Activated naive CD4-positive, alpha-beta T cell treated with anti-CD3 and anti-CD28 coated beads, Interleukin-2, amount 10 ng/mL, durations not matched to agents 7 days and 5 days (primary cell): ENCODE measurements around the gene FNDC3B.

Source experiments
- CTCF ChIA-PET: fragments of 350-600 bp; sonication (Branson Sonifier 250); formaldehyde crosslinking; loops from one replicate; lab custom pipeline; 2021; ENCODE audit warnings: antibody characterized with exemption; lab: Charles Lee
- DNase-seq: peaks from one replicate; pipeline ENCODE4 v3.0.0-alpha.2; 2020
- H3K27ac Mint-ChIP-seq: one replicate; pipeline ENCODE4 v1.8.0; 2021; ENCODE audit warnings: mild to moderate bottlenecking, moderate library complexity, mixed read lengths
- H3K27me3 Mint-ChIP-seq: one replicate; pipeline ENCODE4 v1.8.0; 2021; ENCODE audit warnings: mild to moderate bottlenecking, mixed read lengths
- H3K36me3 Mint-ChIP-seq: one replicate; pipeline ENCODE4 v1.8.0; 2021; ENCODE audit warnings: mixed read lengths
- H3K4me1 Mint-ChIP-seq: one replicate; pipeline ENCODE4 v1.8.0; 2021; ENCODE audit warnings: mixed read lengths
- H3K4me3 Mint-ChIP-seq: one replicate; pipeline ENCODE4 v1.8.0; 2021; ENCODE audit warnings: mild to moderate bottlenecking, moderate library complexity, mixed read lengths
- H3K9me3 Mint-ChIP-seq: one replicate; pipeline ENCODE4 v1.8.0; 2021; ENCODE audit warnings: mixed read lengths

The FNDC3B gene

GRCh38 chr3:172018364-172018763 lies 21.0 kb upstream of the FNDC3B start:
- Mint-ChIP-seq H3K36me3 (no peaks in the 10 kb centered on the region), H3K9me3 (no peaks in the 10 kb centered on the region), H3K27ac (no peak overlapping the region), H3K4me3 (no peak overlapping the region), H3K27me3 (no peaks in the 10 kb centered on the region), H3K4me1 (no peaks in the 10 kb centered on the region)
- DNase-seq = no peak
- CTCF ChIA-PET = no interaction called here

DNA sequence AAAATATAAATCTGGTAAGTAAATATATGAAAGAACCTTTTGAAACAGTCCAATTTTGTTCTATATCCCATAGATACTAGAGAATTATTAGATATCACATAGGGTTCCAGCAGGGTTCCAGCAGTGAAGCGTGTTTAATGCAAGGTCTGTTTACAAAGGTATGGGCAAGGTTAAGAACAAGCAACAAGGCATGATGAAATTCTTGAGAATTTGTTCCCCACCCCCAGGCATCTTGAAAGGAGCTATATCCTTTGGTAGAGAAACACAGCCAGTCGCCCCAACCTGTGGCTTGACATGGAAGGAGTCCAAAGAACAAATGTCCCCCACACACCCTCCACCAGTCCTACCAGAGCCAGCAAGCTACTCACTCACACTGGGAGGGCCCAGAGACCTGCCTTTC lies 18.6 kb upstream of the FNDC3B start:
- Mint-ChIP-seq H3K4me3 (no peak overlapping the region), H3K27ac (no peak overlapping the region), H3K36me3 (no peaks in the 10 kb centered on the region), H3K4me1 (no peaks in the 10 kb centered on the region), H3K27me3 (no peaks in the 10 kb centered on the region), H3K9me3 (no peaks in the 10 kb centered on the region)
- DNase-seq = no peak
- CTCF ChIA-PET = interaction anchor here (1.0 kb wide), 1 partner anchor 312 kb away, joined by 3 read pairs; no protein-coding TSS in a partner anchor

- no peak for DNase-seq
- Mint-ChIP-seq H3K27ac (no peak overlapping the region), H3K4me3 (no peak overlapping the region), H3K9me3 (no peaks in the 10 kb centered on the region), H3K36me3 (no peaks in the 10 kb centered on the region), H3K27me3 (no peaks in the 10 kb centered on the region), H3K4me1 (no peaks in the 10 kb centered on the region)
- CTCF ChIA-PET = interaction anchor here (1.0 kb wide), 1 partner anchor 311 kb away, joined by 3 read pairs; no protein-coding TSS in a partner anchor
These were observed 18.2 kb upstream of the FNDC3B start for GRCh38 chr3:172021164-172021563.

DNA sequence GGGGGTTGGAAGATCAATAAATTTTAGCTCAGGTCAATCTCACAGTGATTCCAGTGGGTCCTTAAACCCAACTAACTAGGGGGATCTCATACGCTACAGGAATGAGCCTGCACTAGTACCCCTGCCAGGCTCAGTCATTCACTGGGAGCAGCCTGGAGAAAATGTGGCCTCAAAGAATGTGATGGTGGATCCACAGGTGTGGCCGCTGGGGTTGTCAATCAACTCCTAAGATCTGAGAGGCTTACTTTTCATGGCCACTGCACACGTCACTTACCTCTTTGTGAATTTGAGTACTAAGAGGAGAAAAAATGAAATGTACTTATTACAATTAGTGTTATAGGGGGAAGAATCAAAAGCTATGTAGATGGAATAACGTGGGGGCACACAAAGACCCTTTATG lies 17.5 kb upstream of the FNDC3B start:
- DNase-seq = no peak
- CTCF ChIA-PET = no interaction called here
- H3K9me3 Mint-ChIP-seq = no peaks in the 10 kb centered on the region
- H3K4me3 Mint-ChIP-seq = no peak overlapping the region
- no peaks in the 10 kb centered on the region for H3K27me3 Mint-ChIP-seq
- H3K4me1 Mint-ChIP-seq = no peaks in the 10 kb centered on the region
- no peak overlapping the region for H3K27ac Mint-ChIP-seq
- H3K36me3 Mint-ChIP-seq = no peaks in the 10 kb centered on the region

DNA sequence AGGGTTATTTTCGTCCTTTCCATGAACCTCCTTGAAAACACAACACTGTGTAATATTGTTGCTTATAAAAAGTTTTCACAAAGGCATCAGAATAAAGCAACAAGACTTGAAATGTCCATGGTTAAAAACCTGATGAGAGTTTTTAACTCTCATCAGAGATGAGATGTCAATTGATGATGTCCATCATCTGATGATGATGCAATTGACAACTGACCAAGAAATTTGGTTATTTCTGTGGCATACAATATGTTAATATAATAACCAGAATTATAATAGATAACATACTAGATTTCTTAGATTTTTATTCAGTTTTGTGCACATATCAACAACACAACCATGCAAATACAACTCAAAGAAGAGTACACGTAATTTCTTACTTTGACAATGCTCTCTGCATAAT lies 15.5 kb upstream of the FNDC3B start:
- Mint-ChIP-seq H3K27me3 (no peaks in the 10 kb centered on the region), H3K9me3 (no peaks in the 10 kb centered on the region), H3K4me3 (no peak overlapping the region), H3K36me3 (no peaks in the 10 kb centered on the region), H3K27ac (no peak overlapping the region), H3K4me1 (no peaks in the 10 kb centered on the region)
- CTCF ChIA-PET = no interaction called here
- DNase-seq = no peak

GRCh38 chr3:172024679-172025078 lies 14.7 kb upstream of the FNDC3B start:
- CTCF ChIA-PET = no interaction called here
- no peaks in the 10 kb centered on the region for H3K36me3 Mint-ChIP-seq
- H3K4me1 Mint-ChIP-seq = no peaks in the 10 kb centered on the region
- no peak overlapping the region for H3K27ac Mint-ChIP-seq
- DNase-seq = no peak
- no peak overlapping the region for H3K4me3 Mint-ChIP-seq
- H3K9me3 Mint-ChIP-seq = no peaks in the 10 kb centered on the region
- H3K27me3 Mint-ChIP-seq = no peaks in the 10 kb centered on the region

GRCh38 chr3:172029425-172030098 lies 9.8 kb upstream of the FNDC3B start:
- CTCF ChIA-PET = interaction anchor here (1.6 kb wide), 1 partner anchor 303 kb away, joined by 3 read pairs; no protein-coding TSS in a partner anchor
- DNase-seq = no peak

DNA sequence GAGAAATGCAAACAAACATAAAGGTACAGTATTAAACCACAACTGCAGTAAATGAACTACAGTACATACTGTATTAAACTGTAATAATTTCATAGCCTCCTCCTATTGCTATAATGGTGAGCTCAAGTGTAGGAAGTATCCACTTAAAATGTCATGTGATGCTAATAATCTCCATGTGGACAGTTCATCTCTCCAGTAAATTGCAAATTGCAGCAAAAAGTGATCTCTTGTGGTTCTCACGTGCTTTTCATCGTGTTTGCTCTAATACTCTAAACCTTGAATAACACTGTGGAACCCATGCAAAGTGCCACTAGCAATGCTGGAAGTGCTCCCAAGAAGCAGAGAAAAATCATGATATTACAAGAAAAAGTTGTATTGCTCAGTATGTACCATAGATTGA lies 9.2 kb upstream of the FNDC3B start:
- Mint-ChIP-seq H3K27ac (no peak overlapping the region), H3K4me1 (peaks cover 3% of the 10 kb centered on the region), H3K4me3 (no peak overlapping the region), H3K27me3 (peaks cover 4% of the 10 kb centered on the region), H3K36me3 (peaks cover 2% of the 10 kb centered on the region), H3K9me3 (peaks cover 4% of the 10 kb centered on the region)
- no peak for DNase-seq
- CTCF ChIA-PET = no interaction called here

More at GRCh38 chr3:172029425-172030098, 9.8 kb upstream of the FNDC3B start:
- Mint-ChIP-seq H3K36me3 (no peaks in the 10 kb centered on the region), H3K27ac (no peak overlapping the region), H3K4me3 (no peak overlapping the region), H3K9me3 (no peaks in the 10 kb centered on the region), H3K4me1 (no peaks in the 10 kb centered on the region), H3K27me3 (no peaks in the 10 kb centered on the region)

GRCh38 chr3:172031996-172032395 lies 7.4 kb upstream of the FNDC3B start:
- peaks cover 4% of the 10 kb centered on the region for H3K9me3 Mint-ChIP-seq
- H3K27ac Mint-ChIP-seq = no peak overlapping the region
- no peak for DNase-seq
- peaks cover 4% of the 10 kb centered on the region for H3K4me1 Mint-ChIP-seq
- CTCF ChIA-PET = no interaction called here
- peaks cover 2% of the 10 kb centered on the region for H3K36me3 Mint-ChIP-seq
- no peak overlapping the region for H3K4me3 Mint-ChIP-seq
- peaks cover 6% of the 10 kb centered on the region for H3K27me3 Mint-ChIP-seq

- peaks cover 11% of the 10 kb centered on the region for H3K27me3 Mint-ChIP-seq
- H3K27ac Mint-ChIP-seq = no peak overlapping the region
- CTCF ChIA-PET = no interaction called here
- no peak overlapping the region for H3K4me3 Mint-ChIP-seq
- peaks cover 2% of the 10 kb centered on the region for H3K36me3 Mint-ChIP-seq
- peaks cover 4% of the 10 kb centered on the region for H3K4me1 Mint-ChIP-seq
- no peak for DNase-seq
- H3K9me3 Mint-ChIP-seq = peaks cover 4% of the 10 kb centered on the region
These were observed 6.0 kb upstream of the FNDC3B start for GRCh38 chr3:172033396-172033795.

DNA sequence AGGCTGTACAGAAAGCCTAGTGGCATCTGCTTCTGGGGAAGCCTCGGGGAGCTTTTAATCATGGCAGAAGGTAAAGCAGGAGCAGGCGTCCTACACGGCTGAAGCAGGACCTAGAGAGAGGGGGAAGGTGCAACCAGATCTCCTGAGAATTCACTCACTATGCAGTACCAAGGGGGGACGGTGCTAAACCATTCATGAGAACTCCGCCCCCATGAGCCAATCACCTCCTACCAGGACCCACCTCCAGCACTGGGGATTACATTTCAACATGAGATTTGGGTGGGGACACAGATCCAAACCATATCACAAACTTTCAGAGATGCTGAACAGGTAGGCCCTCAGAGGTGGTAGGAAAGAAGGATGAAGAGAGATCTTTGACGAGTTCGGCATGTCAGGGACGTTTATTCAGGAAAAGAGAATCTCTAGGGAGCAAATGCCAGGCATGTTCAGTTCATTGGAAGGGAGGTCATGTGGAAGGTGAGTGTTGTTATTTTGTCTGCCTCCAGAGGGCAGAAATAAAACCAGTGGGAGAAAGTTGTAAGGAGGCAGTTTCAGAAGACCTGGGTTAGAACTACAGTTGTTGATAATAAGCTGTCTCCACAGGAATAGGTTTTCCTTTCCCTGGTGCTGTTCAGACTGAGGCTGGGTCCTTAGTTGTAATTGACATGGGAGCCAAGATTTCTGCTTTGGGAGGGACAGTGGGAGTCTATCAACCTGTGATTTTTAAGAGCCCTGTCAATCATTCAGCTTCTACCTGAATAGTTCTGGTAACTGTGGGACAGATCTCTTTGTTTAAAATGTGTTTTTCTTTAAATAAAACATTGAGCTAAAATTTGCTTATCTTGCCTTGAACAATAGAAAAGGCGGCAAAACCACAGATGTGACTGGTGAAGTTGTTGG lies 4.3 kb upstream of the FNDC3B start:
- CTCF ChIA-PET = interaction anchor here (0.6 to 2.7 kb wide), 11 partner anchors 8 to 591 kb away, joined by 3 to 17 read pairs (median 3); no protein-coding TSS in a partner anchor
- peaks cover 4% of the 10 kb centered on the region for H3K36me3 Mint-ChIP-seq
- H3K27ac Mint-ChIP-seq = no peak overlapping the region
- peaks cover 16% of the 10 kb centered on the region for H3K27me3 Mint-ChIP-seq
- H3K9me3 Mint-ChIP-seq = peaks cover 4% of the 10 kb centered on the region
- no peak for DNase-seq
- H3K4me1 Mint-ChIP-seq = peaks cover 10% of the 10 kb centered on the region
- no peak overlapping the region for H3K4me3 Mint-ChIP-seq

- no peak for DNase-seq
These were observed 2.7 kb upstream of the FNDC3B start for GRCh38 chr3:172036541-172037215.

DNA sequence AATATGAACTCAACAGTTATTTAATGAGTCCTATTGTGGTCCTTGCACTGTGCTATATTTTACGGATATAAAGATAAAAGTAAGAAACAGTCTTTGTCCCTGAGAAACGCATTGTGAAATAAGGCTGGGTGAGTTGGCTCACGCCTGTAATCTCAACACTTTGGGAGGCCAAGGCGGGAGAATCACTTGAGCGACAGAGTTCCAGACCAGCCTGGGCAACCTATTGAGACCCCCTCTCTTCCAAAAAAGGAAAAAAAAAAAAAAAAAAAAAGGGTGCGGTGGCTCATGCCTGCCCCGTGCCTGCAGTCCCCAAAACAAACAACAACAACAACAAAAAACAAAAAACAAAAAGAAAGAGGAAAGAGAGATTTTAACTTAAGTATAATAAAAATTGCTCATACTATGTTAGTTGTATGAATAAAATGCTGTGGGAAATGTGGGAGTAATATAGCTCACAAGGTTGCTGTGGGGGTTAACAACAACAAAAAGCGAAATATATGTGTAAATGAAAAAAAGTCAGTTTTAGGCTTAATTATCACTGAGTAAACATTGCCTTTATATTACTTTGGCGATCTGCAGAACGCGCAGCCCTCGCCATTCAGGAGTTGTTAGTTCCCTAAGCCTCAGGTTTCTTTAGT lies 461 bp upstream of the FNDC3B start:
- Mint-ChIP-seq H3K27ac (peak overlapping the region; percentile 88), H3K27me3 (peaks cover 26% of the 10 kb centered on the region), H3K4me3 (peak overlapping the region; percentile 96), H3K9me3 (peaks cover 4% of the 10 kb centered on the region), H3K36me3 (peaks cover 4% of the 10 kb centered on the region), H3K4me1 (peaks cover 21% of the 10 kb centered on the region)
- no peak for DNase-seq
- CTCF ChIA-PET = interaction anchor here (0.8 to 2.2 kb wide), 3 partner anchors 68 to 302 kb away, joined by 3 to 11 read pairs (median 7); no protein-coding TSS in a partner anchor

More at GRCh38 chr3:172036541-172037215, 2.7 kb upstream of the FNDC3B start:
- Mint-ChIP-seq H3K36me3 (peaks cover 4% of the 10 kb centered on the region), H3K4me1 (peaks cover 20% of the 10 kb centered on the region), H3K27ac (no peak overlapping the region), H3K4me3 (no peak overlapping the region), H3K9me3 (peaks cover 4% of the 10 kb centered on the region), H3K27me3 (peaks cover 26% of the 10 kb centered on the region)
- CTCF ChIA-PET = interaction anchor here (1.0 to 2.7 kb wide), 4 partner anchors 95 to 305 kb away, joined by 3 to 17 read pairs (median 6); no protein-coding TSS in a partner anchor
